Breast epithelium (tissue), 3 donors: ENCODE measurements around the gene TMEM132C.

ENCODE experiments used
- CTCF ChIP-seq, 3 donors: fragments of 450-650 bp; IDR thresholded peaks; one replicate each; pipeline ENCODE4 v1.5.1; 2016 to 2017; ENCODE audit warnings: antibody characterized with exemption in 3 of 3, mild to moderate bottlenecking in 3 of 3, moderate library complexity in 3 of 3
- POLR2A ChIP-seq: fragments of 450-650 bp; IDR thresholded peaks from one replicate; pipeline ENCODE4 v1.6.1; 2016; ENCODE audit warnings: antibody characterized with exemption, mild to moderate bottlenecking, moderate library complexity
- POLR2AphosphoS5 ChIP-seq, 3 donors: sonication (generic); formaldehyde crosslinking; IDR thresholded peaks; one replicate each; pipeline ENCODE4 v1.6.1; 2017; ENCODE audit warnings: antibody characterized with exemption in 3 of 3

- TF ChIP-seq CTCF (IDR thresholded peaks at IDR 0.05) (no peak), POLR2A (no peak), POLR2AphosphoS5 (IDR thresholded peaks at IDR 0.05) (no peak)
Measured at GRCh38 chr12:128455851-128456250, 188.9 kb downstream of the TMEM132C start.
